PC-3 (cell line): Measurements from ENCODE around the gene MAP4K2.

Source experiments
- EZH2 ChIP-seq: fragments of 300-600 bp; sonication (generic); IDR thresholded peaks from one replicate; pipeline ENCODE4 v1.6.1; 2017; ENCODE audit warnings: antibody characterized with exemption, mild to moderate bottlenecking, low read length; ENCODE audit not compliant: unreplicated experiment
- EZH2phosphoT487 ChIP-seq: fragments of 300-600 bp; sonication (generic); IDR thresholded peaks from 2 replicates; pipeline ENCODE4 v1.6.1; 2018; ENCODE audit warnings: mild to moderate bottlenecking, antibody characterized with exemption, low read length, borderline replicate concordance
- TF ChIP-seq, protein P1 (sequence below): fragments of 300-600 bp; sonication (generic); conservative IDR thresholded peaks from 2 replicates; pipeline ENCODE4 v1.5.1; 2017; ENCODE audit warnings: antibody characterized with exemption, low read depth, mild to moderate bottlenecking, low read length

DNA sequence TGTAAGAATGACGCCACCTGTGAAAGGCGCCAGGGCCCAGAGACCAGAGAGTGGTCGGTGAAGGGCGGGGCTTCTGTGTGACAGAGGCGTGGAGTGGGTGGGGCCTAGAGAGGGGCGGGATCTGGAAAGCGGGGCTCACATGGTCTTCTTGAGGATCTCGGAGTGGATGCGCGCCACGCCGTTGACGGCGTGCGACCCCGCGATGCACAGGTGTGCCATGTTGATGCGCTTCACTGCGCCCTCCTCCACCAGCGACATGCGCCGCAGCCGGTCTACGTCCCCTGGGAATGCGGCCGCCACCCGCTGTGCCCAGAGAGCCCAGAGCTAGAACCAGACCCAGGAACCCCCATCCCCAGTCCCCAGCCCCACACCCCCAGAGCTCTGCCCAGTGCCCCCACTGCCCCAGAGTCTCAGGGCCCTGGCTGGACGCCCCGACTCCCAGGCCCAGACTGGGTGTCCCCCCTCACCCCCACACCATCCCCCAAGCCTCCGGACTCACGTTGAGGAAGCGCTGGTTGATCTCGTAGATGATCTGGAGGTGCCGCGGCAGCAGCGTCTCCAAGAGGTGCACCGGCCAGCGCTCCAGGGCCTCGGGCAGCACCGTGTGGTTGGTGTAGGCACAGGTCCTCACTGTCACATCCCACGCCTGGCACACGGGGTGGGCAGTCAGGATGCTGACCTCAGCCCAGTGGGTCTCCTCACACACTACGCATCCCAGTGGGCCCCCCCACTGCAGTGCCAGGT, 49.5 kb downstream of the MAP4K2 start:
- TF ChIP-seq, protein P1, sequence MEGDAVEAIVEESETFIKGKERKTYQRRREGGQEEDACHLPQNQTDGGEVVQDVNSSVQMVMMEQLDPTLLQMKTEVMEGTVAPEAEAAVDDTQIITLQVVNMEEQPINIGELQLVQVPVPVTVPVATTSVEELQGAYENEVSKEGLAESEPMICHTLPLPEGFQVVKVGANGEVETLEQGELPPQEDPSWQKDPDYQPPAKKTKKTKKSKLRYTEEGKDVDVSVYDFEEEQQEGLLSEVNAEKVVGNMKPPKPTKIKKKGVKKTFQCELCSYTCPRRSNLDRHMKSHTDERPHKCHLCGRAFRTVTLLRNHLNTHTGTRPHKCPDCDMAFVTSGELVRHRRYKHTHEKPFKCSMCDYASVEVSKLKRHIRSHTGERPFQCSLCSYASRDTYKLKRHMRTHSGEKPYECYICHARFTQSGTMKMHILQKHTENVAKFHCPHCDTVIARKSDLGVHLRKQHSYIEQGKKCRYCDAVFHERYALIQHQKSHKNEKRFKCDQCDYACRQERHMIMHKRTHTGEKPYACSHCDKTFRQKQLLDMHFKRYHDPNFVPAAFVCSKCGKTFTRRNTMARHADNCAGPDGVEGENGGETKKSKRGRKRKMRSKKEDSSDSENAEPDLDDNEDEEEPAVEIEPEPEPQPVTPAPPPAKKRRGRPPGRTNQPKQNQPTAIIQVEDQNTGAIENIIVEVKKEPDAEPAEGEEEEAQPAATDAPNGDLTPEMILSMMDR: no peak
- TF ChIP-seq EZH2phosphoT487 (no peak), EZH2 (no peak)
